Measurements from ENCODE around the gene MEPE. TPM values are rescaled to one million over a fixed set of nuclear protein-coding genes. Genes with fewer than 3 reads are reported as not detected.

Gene MEPE
- total RNA-seq, 1 experiment from 2014 or later = not detected

DNA sequence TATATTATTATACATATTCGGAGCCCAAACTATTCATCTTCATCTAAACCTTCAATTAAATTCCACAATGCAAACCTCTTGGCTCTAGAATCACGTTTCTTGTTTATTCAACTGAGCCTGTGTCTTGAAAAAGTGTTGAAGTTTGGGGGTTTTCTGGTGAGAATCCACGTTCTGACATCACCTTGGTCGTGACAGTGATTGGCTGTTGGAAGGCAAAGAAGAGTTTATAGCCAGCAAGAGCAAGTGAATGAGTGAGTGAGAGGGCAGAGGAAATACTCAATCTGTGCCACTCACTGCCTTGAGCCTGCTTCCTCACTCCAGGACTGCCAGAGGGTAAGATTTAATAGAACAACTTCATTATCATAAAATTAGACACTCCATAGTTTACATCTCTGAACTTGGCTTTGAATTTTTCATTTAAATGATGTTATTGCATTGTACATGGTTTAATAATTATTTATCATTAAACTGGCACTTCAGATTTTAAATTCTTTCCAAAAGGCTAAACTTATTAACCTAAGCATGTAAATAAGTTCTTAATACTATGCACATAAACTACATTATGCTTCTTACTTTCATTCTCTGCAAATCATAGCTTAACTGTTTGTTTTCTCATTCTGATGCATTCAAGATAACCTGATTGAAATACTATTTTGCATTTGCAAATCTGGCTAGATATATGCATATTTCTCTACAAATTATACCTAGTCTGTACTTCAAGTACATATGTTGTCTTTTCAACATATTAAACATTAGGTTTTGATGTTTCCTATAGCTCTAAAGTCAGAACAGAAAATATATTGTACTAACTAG lies 33.3 kb upstream of the MEPE start, which contains the start of gene IBSP:
Gene IBSP (plus strand): TSS at position 254 of the 813 bp plus-strand sequence. CDS start 2,808 bp downstream, outside the sequence.
- Mint-ChIP-seq H3K4me1 (peaks cover 2% of the 10 kb centered on the region; the same call in 1 of the 2 replicates), H3K9me3 (no peaks in the 10 kb centered on the region), H3K4me3 (no peak within 1 kb of the TSS), H3K36me3 (no peaks in the 10 kb centered on the region), H3K27me3 (ENCODE audit: low read depth) (no peaks in the 10 kb centered on the region), H3K27ac (no peak within 1 kb of the TSS)
- no peak for ATAC-seq
- DNase-seq (ENCODE audit: low spot score) = no peak
- ChIA-PET CTCF (interaction anchor here (1.1 to 1.8 kb wide), 2 partner anchors 50 to 54 kb away, joined by 3 read pairs; no protein-coding TSS in a partner anchor), POLR2A (no interaction called here)
- TF ChIP-seq, protein P1, sequence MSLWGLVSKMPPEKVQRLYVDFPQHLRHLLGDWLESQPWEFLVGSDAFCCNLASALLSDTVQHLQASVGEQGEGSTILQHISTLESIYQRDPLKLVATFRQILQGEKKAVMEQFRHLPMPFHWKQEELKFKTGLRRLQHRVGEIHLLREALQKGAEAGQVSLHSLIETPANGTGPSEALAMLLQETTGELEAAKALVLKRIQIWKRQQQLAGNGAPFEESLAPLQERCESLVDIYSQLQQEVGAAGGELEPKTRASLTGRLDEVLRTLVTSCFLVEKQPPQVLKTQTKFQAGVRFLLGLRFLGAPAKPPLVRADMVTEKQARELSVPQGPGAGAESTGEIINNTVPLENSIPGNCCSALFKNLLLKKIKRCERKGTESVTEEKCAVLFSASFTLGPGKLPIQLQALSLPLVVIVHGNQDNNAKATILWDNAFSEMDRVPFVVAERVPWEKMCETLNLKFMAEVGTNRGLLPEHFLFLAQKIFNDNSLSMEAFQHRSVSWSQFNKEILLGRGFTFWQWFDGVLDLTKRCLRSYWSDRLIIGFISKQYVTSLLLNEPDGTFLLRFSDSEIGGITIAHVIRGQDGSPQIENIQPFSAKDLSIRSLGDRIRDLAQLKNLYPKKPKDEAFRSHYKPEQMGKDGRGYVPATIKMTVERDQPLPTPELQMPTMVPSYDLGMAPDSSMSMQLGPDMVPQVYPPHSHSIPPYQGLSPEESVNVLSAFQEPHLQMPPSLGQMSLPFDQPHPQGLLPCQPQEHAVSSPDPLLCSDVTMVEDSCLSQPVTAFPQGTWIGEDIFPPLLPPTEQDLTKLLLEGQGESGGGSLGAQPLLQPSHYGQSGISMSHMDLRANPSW (CRISPR knock-in tag; conservative IDR thresholded peaks at IDR 0.05; ENCODE audit: low read depth) = no peak
- TF ChIP-seq NR1H2 (CRISPR knock-in tag; IDR thresholded peaks at IDR 0.05) (no peak), ZNF317 (CRISPR knock-in tag; IDR thresholded peaks at IDR 0.05; ENCODE audit: borderline replicate concordance, low read depth) (no peak), ZNF423 (CRISPR knock-in tag; IDR thresholded peaks at IDR 0.05) (no peak), TP53 (CRISPR knock-in tag; IDR thresholded peaks at IDR 0.05) (no peak)
- TF ChIP-seq, protein P2, sequence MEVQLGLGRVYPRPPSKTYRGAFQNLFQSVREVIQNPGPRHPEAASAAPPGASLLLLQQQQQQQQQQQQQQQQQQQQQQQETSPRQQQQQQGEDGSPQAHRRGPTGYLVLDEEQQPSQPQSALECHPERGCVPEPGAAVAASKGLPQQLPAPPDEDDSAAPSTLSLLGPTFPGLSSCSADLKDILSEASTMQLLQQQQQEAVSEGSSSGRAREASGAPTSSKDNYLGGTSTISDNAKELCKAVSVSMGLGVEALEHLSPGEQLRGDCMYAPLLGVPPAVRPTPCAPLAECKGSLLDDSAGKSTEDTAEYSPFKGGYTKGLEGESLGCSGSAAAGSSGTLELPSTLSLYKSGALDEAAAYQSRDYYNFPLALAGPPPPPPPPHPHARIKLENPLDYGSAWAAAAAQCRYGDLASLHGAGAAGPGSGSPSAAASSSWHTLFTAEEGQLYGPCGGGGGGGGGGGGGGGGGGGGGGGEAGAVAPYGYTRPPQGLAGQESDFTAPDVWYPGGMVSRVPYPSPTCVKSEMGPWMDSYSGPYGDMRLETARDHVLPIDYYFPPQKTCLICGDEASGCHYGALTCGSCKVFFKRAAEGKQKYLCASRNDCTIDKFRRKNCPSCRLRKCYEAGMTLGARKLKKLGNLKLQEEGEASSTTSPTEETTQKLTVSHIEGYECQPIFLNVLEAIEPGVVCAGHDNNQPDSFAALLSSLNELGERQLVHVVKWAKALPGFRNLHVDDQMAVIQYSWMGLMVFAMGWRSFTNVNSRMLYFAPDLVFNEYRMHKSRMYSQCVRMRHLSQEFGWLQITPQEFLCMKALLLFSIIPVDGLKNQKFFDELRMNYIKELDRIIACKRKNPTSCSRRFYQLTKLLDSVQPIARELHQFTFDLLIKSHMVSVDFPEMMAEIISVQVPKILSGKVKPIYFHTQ (CRISPR knock-in tag; IDR thresholded peaks at IDR 0.05) = no peak

DNA sequence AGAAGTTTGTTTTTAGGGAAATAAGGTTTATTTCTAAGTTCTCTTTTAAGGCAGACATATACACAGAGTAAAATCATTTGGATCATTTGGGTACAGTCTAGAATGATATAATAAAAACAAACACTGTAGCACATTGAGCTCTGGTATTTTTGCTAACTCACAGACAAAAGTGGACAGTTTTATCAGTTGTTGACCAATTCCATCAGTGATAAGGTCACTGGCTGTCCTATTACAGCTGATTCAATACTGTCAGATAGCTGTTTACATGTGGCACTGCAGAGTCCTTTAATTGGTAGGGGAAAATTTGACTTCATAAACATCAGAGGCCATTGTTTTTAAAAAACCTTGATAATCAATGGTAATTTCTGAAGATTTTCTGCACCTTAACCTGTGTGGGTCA lies 29.9 kb upstream of the MEPE start:
- no peak for DNase-seq (ENCODE audit: low spot score)
- POLR2A ChIA-PET = no interaction called here
- CTCF ChIA-PET = no interaction called here
- Mint-ChIP-seq H3K4me1 (peaks cover 2% of the 10 kb centered on the region; the same call in 1 of the 2 replicates), H3K9me3 (no peaks in the 10 kb centered on the region), H3K27ac (no peak overlapping the region), H3K36me3 (no peaks in the 10 kb centered on the region), H3K4me3 (no peak overlapping the region), H3K27me3 (ENCODE audit: low read depth) (no peaks in the 10 kb centered on the region)
- no peak for ATAC-seq
- TF ChIP-seq CREB1 (CRISPR knock-in tag; IDR thresholded peaks at IDR 0.05) = no peak
- TF ChIP-seq, protein P3, sequence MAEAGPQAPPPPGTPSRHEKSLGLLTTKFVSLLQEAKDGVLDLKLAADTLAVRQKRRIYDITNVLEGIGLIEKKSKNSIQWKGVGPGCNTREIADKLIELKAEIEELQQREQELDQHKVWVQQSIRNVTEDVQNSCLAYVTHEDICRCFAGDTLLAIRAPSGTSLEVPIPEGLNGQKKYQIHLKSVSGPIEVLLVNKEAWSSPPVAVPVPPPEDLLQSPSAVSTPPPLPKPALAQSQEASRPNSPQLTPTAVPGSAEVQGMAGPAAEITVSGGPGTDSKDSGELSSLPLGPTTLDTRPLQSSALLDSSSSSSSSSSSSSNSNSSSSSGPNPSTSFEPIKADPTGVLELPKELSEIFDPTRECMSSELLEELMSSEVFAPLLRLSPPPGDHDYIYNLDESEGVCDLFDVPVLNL (CRISPR knock-in tag; IDR thresholded peaks at IDR 0.05; ENCODE audit: borderline replicate concordance, low read depth) = no peak
- TF ChIP-seq, protein P1 (CRISPR knock-in tag; conservative IDR thresholded peaks at IDR 0.05; ENCODE audit: low read depth) = no peak
- TF ChIP-seq JUN (CRISPR knock-in tag; IDR thresholded peaks at IDR 0.05) = no peak
- no peak for TF ChIP-seq ZNF396 (CRISPR knock-in tag; IDR thresholded peaks at IDR 0.05; ENCODE audit: borderline replicate concordance)
- TF ChIP-seq KAT7 (CRISPR knock-in tag; IDR thresholded peaks at IDR 0.05; ENCODE audit: borderline replicate concordance) = no peak
- no peak for TF ChIP-seq OVOL2 (CRISPR knock-in tag; IDR thresholded peaks at IDR 0.05; ENCODE audit: borderline replicate concordance)
- TF ChIP-seq, protein P4, sequence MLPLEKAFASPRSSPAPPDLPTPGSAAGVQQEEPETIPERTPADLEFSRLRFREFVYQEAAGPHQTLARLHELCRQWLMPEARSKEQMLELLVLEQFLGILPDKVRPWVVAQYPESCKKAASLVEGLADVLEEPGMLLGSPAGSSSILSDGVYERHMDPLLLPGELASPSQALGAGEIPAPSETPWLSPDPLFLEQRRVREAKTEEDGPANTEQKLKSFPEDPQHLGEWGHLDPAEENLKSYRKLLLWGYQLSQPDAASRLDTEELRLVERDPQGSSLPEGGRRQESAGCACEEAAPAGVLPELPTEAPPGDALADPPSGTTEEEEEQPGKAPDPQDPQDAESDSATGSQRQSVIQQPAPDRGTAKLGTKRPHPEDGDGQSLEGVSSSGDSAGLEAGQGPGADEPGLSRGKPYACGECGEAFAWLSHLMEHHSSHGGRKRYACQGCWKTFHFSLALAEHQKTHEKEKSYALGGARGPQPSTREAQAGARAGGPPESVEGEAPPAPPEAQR (CRISPR knock-in tag; IDR thresholded peaks at IDR 0.05) = no peak
- TF ChIP-seq, protein P5, sequence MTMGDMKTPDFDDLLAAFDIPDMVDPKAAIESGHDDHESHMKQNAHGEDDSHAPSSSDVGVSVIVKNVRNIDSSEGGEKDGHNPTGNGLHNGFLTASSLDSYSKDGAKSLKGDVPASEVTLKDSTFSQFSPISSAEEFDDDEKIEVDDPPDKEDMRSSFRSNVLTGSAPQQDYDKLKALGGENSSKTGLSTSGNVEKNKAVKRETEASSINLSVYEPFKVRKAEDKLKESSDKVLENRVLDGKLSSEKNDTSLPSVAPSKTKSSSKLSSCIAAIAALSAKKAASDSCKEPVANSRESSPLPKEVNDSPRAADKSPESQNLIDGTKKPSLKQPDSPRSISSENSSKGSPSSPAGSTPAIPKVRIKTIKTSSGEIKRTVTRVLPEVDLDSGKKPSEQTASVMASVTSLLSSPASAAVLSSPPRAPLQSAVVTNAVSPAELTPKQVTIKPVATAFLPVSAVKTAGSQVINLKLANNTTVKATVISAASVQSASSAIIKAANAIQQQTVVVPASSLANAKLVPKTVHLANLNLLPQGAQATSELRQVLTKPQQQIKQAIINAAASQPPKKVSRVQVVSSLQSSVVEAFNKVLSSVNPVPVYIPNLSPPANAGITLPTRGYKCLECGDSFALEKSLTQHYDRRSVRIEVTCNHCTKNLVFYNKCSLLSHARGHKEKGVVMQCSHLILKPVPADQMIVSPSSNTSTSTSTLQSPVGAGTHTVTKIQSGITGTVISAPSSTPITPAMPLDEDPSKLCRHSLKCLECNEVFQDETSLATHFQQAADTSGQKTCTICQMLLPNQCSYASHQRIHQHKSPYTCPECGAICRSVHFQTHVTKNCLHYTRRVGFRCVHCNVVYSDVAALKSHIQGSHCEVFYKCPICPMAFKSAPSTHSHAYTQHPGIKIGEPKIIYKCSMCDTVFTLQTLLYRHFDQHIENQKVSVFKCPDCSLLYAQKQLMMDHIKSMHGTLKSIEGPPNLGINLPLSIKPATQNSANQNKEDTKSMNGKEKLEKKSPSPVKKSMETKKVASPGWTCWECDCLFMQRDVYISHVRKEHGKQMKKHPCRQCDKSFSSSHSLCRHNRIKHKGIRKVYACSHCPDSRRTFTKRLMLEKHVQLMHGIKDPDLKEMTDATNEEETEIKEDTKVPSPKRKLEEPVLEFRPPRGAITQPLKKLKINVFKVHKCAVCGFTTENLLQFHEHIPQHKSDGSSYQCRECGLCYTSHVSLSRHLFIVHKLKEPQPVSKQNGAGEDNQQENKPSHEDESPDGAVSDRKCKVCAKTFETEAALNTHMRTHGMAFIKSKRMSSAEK (CRISPR knock-in tag; IDR thresholded peaks at IDR 0.05; ENCODE audit: borderline replicate concordance) = no peak
- TF ChIP-seq, protein P6, sequence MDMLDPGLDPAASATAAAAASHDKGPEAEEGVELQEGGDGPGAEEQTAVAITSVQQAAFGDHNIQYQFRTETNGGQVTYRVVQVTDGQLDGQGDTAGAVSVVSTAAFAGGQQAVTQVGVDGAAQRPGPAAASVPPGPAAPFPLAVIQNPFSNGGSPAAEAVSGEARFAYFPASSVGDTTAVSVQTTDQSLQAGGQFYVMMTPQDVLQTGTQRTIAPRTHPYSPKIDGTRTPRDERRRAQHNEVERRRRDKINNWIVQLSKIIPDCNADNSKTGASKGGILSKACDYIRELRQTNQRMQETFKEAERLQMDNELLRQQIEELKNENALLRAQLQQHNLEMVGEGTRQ (CRISPR knock-in tag; IDR thresholded peaks at IDR 0.05) = no peak

All from WTC11 (cell line).